ACC112 (cell line): ENCODE results near the gene SUV39H1.

ENCODE experiments used
- H2AFZ ChIP-seq: fragments of 200-600 bp; sonication (generic); one replicate; pipeline ENCODE4 v1.6.0; 2017; ENCODE audit warnings: antibody characterized with exemption, low read length; ENCODE audit not compliant: unreplicated experiment
- H3K27ac ChIP-seq: fragments of 200-600 bp; sonication (generic); 2 replicates; pipeline ENCODE4 v1.5.1; 2014; ENCODE audit warnings: low read depth, mild to moderate bottlenecking, antibody characterized with exemption, low read length, moderate library complexity
- H3K27me3 ChIP-seq: fragments of 200-600 bp; sonication (generic); 2 replicates; pipeline ENCODE4 v1.6.1; 2014; ENCODE audit warnings: mild to moderate bottlenecking, antibody characterized with exemption, low read length, moderate library complexity, mixed read lengths; ENCODE audit not compliant: insufficient read depth
- H3K36me3 ChIP-seq: fragments of 200-600 bp; sonication (generic); 2 replicates; pipeline ENCODE4 v1.6.1; 2016; ENCODE audit warnings: mild to moderate bottlenecking, antibody characterized with exemption, low read length, moderate library complexity, mixed read lengths; ENCODE audit not compliant: insufficient read depth
- H3K4me1 ChIP-seq: fragments of 200-600 bp; sonication (generic); one replicate; pipeline ENCODE4 v1.6.1; 2016; ENCODE audit warnings: low read length, mixed read lengths; ENCODE audit not compliant: insufficient read depth, unreplicated experiment, control insufficient read depth
- H3K4me3 ChIP-seq: fragments of 200-600 bp; sonication (generic); 2 replicates; pipeline ENCODE4 v1.5.1; 2014; ENCODE audit warnings: mild to moderate bottlenecking, low read depth, low read length
- H3K79me2 ChIP-seq: fragments of 200-600 bp; sonication (generic); one replicate; pipeline ENCODE4 v1.6.0; 2016; ENCODE audit warnings: low read length; ENCODE audit not compliant: control insufficient read depth, unreplicated experiment, insufficient read depth

The SUV39H1 gene

DNA sequence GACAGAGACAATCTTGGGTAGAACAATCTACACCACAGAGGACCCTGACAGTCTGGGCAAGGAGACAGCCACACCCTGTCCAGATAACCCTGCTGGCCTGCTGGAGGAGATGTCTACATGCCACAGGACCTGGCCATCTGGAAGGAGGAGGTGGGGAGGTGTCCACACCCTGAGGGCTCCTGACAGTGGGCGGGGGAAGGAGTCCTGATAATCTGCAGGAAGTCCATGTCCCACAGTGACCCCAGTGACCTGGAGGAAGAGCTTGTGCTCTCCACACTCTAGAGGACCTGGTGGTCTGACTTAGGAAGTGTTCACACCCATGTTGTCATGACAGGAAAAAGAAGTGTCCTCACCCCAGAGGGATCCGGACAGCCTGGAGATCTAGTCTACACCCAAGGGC, 5.5 kb downstream of the SUV39H1 start:
- peaks cover 11% of the 10 kb centered on the region for H3K4me1 ChIP-seq
- H3K36me3 ChIP-seq: no peaks in the 10 kb centered on the region; the same call in 1 of the 2 replicates
- peaks cover 20% of the 10 kb centered on the region for H3K79me2 ChIP-seq
- no peak overlapping the region for H3K4me3 ChIP-seq
- no peak overlapping the region for H2AFZ ChIP-seq
- H3K27ac ChIP-seq: no peak overlapping the region
- no peaks in the 10 kb centered on the region for H3K27me3 ChIP-seq

DNA sequence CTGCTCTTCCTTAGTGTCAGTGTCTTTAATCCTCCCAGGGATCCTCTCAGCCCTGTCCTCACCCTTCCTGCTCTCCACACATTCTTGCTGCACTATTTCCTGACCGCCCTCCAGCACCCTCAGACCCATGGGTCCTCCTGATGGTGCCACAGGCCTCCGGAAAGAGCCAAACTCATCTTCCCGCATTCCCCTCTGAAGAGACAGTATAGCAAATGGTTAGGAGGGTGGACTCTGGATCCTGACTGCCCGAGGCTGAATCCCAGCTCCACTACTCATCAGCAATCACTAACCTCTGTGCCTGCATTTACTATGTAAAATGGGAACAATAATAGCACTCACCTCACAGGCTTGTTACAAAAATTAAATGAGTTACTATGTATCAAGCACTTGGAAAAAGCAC, 6.2 kb downstream of the SUV39H1 start:
- no peak overlapping the region for H2AFZ ChIP-seq
- no peak overlapping the region for H3K4me3 ChIP-seq
- no peaks in the 10 kb centered on the region for H3K27me3 ChIP-seq
- no peaks in the 10 kb centered on the region; the same call in 1 of the 2 replicates for H3K36me3 ChIP-seq
- peaks cover 14% of the 10 kb centered on the region for H3K79me2 ChIP-seq
- H3K27ac ChIP-seq: no peak overlapping the region
- H3K4me1 ChIP-seq: peaks cover 10% of the 10 kb centered on the region

DNA sequence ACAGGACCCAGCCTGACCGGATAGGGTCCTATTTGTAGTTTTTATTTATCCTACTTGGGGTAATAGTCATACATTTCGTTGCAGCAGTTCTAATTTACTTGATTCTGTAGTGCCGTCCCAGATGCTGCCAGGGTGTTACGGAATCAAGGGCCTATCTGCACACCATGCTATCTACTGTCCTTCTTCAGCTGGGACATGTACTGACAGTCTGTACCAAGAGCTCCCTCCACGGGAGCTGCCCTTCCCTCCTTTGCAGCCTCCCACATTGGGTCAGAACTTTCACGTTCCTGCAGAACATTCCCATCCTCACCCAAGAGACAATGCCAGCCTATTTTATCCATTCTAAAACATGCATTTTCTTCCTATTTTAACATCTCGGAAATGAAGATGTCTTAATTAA, 6.7 kb downstream of the SUV39H1 start:
- H3K36me3 ChIP-seq: no peaks in the 10 kb centered on the region; the same call in 1 of the 2 replicates

GRCh38 chrX:48703642-48704481, 7.3 kb downstream of the SUV39H1 start:
- Histone ChIP-seq H3K27ac (no peak overlapping the region), H3K79me2 (peaks cover 4% of the 10 kb centered on the region), H3K4me3 (no peak overlapping the region), H3K27me3 (no peaks in the 10 kb centered on the region), H2AFZ (no peak overlapping the region), H3K4me1 (peaks cover 5% of the 10 kb centered on the region), H3K36me3 (no peaks in the 10 kb centered on the region; the same call in 1 of the 2 replicates)

More for the DNA sequence above, 6.7 kb downstream of the SUV39H1 start:
- Histone ChIP-seq H3K27me3 (no peaks in the 10 kb centered on the region), H3K27ac (no peak overlapping the region), H3K79me2 (peaks cover 9% of the 10 kb centered on the region), H3K4me3 (no peak overlapping the region), H3K4me1 (peaks cover 5% of the 10 kb centered on the region), H2AFZ (no peak overlapping the region)

DNA sequence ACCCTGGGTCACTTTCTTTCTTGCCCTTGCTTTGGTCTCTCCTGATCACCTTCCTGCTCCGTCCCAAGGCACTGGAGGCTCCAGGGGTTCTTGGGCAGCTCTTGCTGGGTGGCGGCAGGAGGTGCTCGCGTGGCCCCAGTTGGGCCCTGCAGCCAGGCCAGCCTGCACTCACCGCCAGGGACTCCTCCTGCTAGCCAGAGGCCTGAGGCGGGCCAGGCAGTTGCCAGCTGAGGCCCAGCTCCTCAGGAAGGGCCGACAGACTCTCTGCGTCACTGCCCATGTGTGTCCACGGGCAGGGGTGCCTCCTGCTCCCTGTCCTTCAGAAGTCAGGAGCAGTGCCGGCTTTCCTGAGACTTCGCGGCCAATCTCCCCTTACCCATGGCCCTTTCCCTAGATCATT, 9.3 kb downstream of the SUV39H1 start:
- no peak overlapping the region for H2AFZ ChIP-seq
- H3K27ac ChIP-seq: no peak overlapping the region
- no peak overlapping the region for H3K4me3 ChIP-seq
- H3K36me3 ChIP-seq: no peaks in the 10 kb centered on the region; the same call in 1 of the 2 replicates
- no peaks in the 10 kb centered on the region for H3K79me2 ChIP-seq
- peaks cover 3% of the 10 kb centered on the region for H3K4me1 ChIP-seq
- H3K27me3 ChIP-seq: no peaks in the 10 kb centered on the region

GRCh38 chrX:48709522-48710112, 13.1 kb downstream of the SUV39H1 start:
- Histone ChIP-seq H3K4me3 (no peak overlapping the region), H2AFZ (no peak overlapping the region), H3K27ac (0 out of 2 replicates have a peak overlapping the region, but pooled peaks have one; percentile 16), H3K36me3 (no peaks in the 10 kb centered on the region), H3K4me1 (peaks cover 7% of the 10 kb centered on the region), H3K27me3 (no peaks in the 10 kb centered on the region), H3K79me2 (no peaks in the 10 kb centered on the region)

GRCh38 chrX:48711162-48711928, 14.8 kb downstream of the SUV39H1 start:
- no peaks in the 10 kb centered on the region for H3K36me3 ChIP-seq
- no peaks in the 10 kb centered on the region for H3K79me2 ChIP-seq
- no peaks in the 10 kb centered on the region for H3K27me3 ChIP-seq
- peaks cover 17% of the 10 kb centered on the region for H3K4me1 ChIP-seq
- no peak overlapping the region for H3K4me3 ChIP-seq
- no peak overlapping the region for H2AFZ ChIP-seq
- no peak overlapping the region for H3K27ac ChIP-seq

GRCh38 chrX:48711929-48712505, 15.5 kb downstream of the SUV39H1 start:
- H3K4me3 ChIP-seq: no peak overlapping the region
- no peaks in the 10 kb centered on the region for H3K36me3 ChIP-seq
- no peaks in the 10 kb centered on the region for H3K79me2 ChIP-seq
- peaks cover 17% of the 10 kb centered on the region for H3K4me1 ChIP-seq
- no peaks in the 10 kb centered on the region for H3K27me3 ChIP-seq
- no peak overlapping the region for H2AFZ ChIP-seq
- no peak overlapping the region for H3K27ac ChIP-seq

- no peak overlapping the region for H3K4me3 ChIP-seq
Measured at GRCh38 chrX:48713847-48714246, 17.3 kb downstream of the SUV39H1 start.

DNA sequence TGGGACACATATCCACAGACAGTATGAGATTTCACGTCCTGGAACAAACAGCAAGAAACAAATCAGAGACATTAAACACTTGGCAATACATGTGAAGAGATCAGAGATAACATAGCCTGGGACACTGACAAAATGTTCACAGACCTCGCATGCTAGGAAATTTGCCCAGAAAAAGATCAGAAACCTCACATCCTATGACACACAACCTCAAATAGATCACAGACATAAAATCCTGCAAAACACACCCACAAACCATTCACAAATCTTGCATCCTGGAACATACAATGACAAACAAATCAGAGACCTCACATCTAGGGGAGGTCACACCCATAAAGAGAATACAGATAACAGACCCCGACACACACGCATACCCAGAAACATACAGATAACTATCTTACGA, 18.0 kb downstream of the SUV39H1 start:
- Histone ChIP-seq H2AFZ (no peak overlapping the region), H3K36me3 (no peaks in the 10 kb centered on the region), H3K4me3 (no peak overlapping the region), H3K27ac (peak overlapping the region; percentile 25; the same call in 1 of the 2 replicates), H3K4me1 (peaks cover 17% of the 10 kb centered on the region), H3K79me2 (no peaks in the 10 kb centered on the region), H3K27me3 (no peaks in the 10 kb centered on the region)

More at GRCh38 chrX:48713847-48714246, 17.3 kb downstream of the SUV39H1 start:
- Histone ChIP-seq H3K27ac (no peak overlapping the region), H3K4me1 (peaks cover 17% of the 10 kb centered on the region), H3K79me2 (no peaks in the 10 kb centered on the region), H3K27me3 (no peaks in the 10 kb centered on the region), H2AFZ (no peak overlapping the region), H3K36me3 (no peaks in the 10 kb centered on the region)
